Stimulated activated naive CD8-positive, alpha-beta T cell treated with anti-CD3 and anti-CD28 coated beads, Interleukin-15, Interleukin-2, amounts not matched to agents 100 ng/mL and 50 ng/mL, for 24 hours (primary cell): Measurements from ENCODE around the gene NEU4.

ENCODE experiments used
- H3K27ac Mint-ChIP-seq: one replicate; pipeline ENCODE4 v1.8.0; 2021; ENCODE audit warnings: mild to moderate bottlenecking, mixed read lengths
- H3K27me3 Mint-ChIP-seq: one replicate; pipeline ENCODE4 v1.8.0; 2021; ENCODE audit warnings: mixed read lengths
- H3K36me3 Mint-ChIP-seq: one replicate; pipeline ENCODE4 v1.8.0; 2021; ENCODE audit warnings: low read depth, mixed read lengths
- H3K4me1 Mint-ChIP-seq: one replicate; pipeline ENCODE4 v1.8.0; 2021; ENCODE audit warnings: low read depth, mixed read lengths
- H3K4me3 Mint-ChIP-seq: one replicate; pipeline ENCODE4 v1.8.0; 2021; ENCODE audit warnings: mild to moderate bottlenecking, mixed read lengths
- H3K9me3 Mint-ChIP-seq: one replicate; pipeline ENCODE4 v1.8.0; 2021; ENCODE audit warnings: mixed read lengths

The NEU4 gene

GRCh38 chr2:241854342-241855244 lies 45.6 kb downstream of the NEU4 start:
- H3K9me3 Mint-ChIP-seq = no peaks in the 10 kb centered on the region
- no peaks in the 10 kb centered on the region for H3K27me3 Mint-ChIP-seq
- no peak overlapping the region for H3K4me3 Mint-ChIP-seq
- no peak overlapping the region for H3K27ac Mint-ChIP-seq
- peaks cover 21% of the 10 kb centered on the region for H3K4me1 Mint-ChIP-seq
- H3K36me3 Mint-ChIP-seq = peaks cover 13% of the 10 kb centered on the region

DNA sequence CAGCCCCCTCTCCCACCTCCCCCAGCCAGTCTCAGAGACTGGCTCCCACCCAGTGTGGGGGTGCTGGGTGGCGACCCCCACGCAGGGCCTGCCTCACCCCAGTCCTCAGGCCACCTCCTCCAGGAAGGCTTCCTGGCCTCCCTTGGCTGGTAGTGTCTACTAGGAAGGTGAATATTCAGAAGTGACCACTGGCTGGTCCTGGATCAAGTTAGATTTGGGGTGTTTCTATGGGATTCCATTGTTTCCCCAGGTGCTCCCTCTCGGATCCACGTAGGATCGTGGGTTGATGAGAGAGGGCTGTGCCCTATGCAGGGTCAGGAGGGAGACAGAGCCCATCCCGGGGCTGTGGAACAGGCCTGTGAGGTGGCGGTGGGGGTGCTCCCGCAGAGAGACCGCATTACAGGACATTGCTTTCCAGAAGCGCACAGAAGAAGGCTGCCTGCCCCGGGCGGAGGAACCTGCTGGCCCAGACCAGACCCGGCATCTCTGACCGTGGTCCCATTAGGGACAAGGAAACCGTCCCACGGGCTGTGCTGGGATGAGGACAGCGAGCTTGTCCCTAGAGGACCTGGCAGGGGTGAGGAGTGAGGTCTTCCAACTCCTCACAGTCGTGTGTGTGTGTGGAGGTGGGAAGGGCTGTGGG lies 46.4 kb downstream of the NEU4 start:
- Mint-ChIP-seq H3K9me3 (no peaks in the 10 kb centered on the region), H3K27ac (peak overlapping the region; percentile 31), H3K27me3 (no peaks in the 10 kb centered on the region), H3K4me3 (peak overlapping the region; percentile 88), H3K4me1 (peaks cover 26% of the 10 kb centered on the region), H3K36me3 (peaks cover 13% of the 10 kb centered on the region)

DNA sequence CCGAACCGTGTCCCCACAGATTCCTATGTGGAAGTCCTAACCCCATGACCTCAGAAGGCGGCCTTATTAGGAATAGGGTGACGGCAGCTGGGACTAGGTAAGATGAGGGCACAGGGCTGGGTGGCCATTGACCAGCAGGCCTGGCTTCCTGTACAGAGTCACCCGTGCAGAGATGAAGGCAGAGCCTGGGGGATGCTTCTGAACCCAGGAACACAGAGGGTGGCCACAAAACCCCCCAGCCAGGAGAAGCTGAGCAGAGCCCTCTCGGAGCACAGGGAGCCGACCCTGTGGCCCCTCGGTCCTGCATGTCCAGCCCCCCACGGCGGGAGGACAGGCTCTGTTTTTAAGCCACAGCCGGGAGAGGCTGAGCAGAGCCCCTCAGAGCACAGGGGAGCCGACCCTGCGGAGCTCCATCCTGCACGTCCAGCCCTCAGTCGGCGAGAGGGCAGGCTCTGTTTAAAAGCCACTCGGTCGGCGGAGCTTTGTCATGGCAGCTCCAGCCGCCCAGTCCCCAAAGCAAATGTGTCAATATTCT lies 47.0 kb downstream of the NEU4 start:
- Mint-ChIP-seq H3K9me3 (no peaks in the 10 kb centered on the region), H3K4me3 (peak overlapping the region; percentile 88), H3K36me3 (peaks cover 13% of the 10 kb centered on the region), H3K27me3 (no peaks in the 10 kb centered on the region), H3K27ac (peak overlapping the region; percentile 68), H3K4me1 (peaks cover 32% of the 10 kb centered on the region)

GRCh38 chr2:241857041-241857541 lies 48.1 kb downstream of the NEU4 start:
- Mint-ChIP-seq H3K4me1 (peaks cover 43% of the 10 kb centered on the region), H3K9me3 (no peaks in the 10 kb centered on the region), H3K27ac (peak overlapping the region; percentile 68), H3K36me3 (peaks cover 14% of the 10 kb centered on the region), H3K27me3 (peaks cover 4% of the 10 kb centered on the region), H3K4me3 (peak overlapping the region; percentile 88)

DNA sequence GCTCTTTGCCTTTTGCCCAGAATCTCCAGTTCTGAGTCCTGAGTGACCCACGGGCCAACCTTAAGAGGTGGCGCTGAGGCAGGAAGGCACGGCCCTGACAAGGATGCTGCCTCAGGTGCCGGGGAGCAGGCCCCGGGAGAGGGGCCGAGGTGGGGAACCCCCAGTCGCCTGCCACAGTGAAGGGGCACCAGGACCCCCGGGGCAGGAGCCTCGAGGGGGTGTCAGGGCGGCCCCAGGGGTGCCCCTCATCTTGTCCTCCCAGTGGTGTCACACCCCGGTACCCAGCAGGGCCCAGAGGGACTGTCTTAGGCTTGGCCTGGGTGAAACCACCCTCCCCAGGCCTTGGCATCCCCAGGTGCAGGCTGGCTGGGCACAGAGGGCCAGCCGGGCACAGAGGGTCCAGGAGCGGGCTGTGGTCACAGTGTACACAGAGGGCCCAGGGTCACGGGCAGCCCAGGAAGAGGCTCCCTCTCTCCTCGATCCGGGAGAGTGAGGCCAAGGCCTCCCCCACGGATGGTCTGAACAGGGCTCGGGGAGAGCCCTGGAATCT lies 48.7 kb downstream of the NEU4 start:
- H3K27ac Mint-ChIP-seq = peak overlapping the region; percentile 78
- peaks cover 14% of the 10 kb centered on the region for H3K36me3 Mint-ChIP-seq
- H3K4me1 Mint-ChIP-seq = peaks cover 49% of the 10 kb centered on the region
- peak overlapping the region; percentile 88 for H3K4me3 Mint-ChIP-seq
- no peaks in the 10 kb centered on the region for H3K9me3 Mint-ChIP-seq
- peaks cover 4% of the 10 kb centered on the region for H3K27me3 Mint-ChIP-seq

DNA sequence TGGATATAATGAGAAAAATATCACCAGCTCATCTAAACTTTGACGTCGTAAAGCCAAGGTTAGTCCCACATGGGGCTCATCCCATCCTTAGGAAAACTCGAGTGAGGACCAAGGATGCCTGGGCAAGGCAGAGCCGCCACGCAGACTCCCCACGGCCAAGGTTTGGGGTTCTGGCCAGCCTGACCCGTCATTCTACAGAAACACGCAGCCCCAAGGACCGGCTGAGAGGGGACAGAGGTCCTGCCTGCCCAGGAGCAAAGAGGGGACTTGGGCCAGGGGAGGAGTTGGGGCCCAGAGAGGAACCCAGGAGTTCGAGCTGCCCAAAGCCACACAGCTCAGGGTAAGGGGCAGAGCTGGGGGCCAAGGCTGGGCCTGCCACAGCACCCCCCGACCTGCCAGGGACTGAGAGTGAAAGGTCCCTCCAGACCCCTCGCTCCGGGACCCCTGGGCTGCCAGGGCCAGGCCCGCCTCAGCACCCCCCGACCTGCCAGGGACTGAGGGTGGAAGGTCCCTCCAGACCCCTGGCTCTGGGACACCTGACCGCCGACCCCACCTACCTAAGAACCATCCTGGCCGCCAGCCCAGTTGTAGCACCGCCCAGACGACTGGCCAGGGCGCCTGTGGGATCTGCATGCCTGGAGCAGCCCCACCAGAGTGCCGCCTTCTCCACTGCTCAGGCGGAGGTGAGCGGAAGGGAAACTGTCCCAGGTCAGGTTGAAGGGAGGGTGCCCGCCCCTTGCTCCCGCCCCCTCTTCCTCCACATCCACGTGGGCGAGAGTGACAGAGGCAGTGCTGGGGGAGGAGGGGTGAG lies 49.4 kb downstream of the NEU4 start, which contains the start of gene PDCD1:
TSS of gene PDCD1 (minus strand) at position 689 of the 811 bp plus-strand sequence. CDS start at position 633, 56 bp downstream.
- Mint-ChIP-seq H3K27ac (peak within 1 kb of the TSS; percentile 98), H3K9me3 (no peaks in the 10 kb centered on the region), H3K27me3 (peaks cover 4% of the 10 kb centered on the region), H3K4me1 (peaks cover 57% of the 10 kb centered on the region), H3K36me3 (peaks cover 14% of the 10 kb centered on the region), H3K4me3 (peak within 1 kb of the TSS; percentile 88)

DNA sequence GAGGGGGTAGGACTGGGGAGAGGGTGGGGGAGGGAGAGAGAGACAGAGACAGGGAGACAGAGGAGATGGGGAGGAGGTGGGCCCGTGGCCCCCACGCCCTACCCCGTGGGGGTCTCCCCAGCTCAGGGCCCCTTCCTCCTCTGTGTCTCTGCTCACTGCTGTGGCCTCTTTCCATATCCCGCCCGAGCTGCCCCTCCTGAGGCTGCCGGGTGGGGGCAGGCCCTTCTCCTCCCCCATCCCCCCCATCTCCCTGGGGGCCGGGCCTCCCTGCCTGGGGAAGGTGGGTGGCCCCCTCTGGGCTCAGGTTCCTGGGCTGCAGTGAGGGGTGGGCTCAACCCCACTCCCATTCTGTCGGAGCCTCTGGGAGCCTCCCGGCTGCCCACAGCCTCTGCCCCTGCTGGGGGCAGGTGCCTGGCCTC lies 50.0 kb downstream of the NEU4 start:
- peak overlapping the region; percentile 98 for H3K27ac Mint-ChIP-seq
- peak overlapping the region; percentile 88 for H3K4me3 Mint-ChIP-seq
- peaks cover 1% of the 10 kb centered on the region for H3K9me3 Mint-ChIP-seq
- H3K4me1 Mint-ChIP-seq = peaks cover 63% of the 10 kb centered on the region
- H3K27me3 Mint-ChIP-seq = peaks cover 6% of the 10 kb centered on the region
- peaks cover 16% of the 10 kb centered on the region for H3K36me3 Mint-ChIP-seq

GRCh38 chr2:241859436-241860183 lies 50.6 kb downstream of the NEU4 start:
- peaks cover 12% of the 10 kb centered on the region for H3K27me3 Mint-ChIP-seq
- peak overlapping the region; percentile 98 for H3K27ac Mint-ChIP-seq
- H3K4me1 Mint-ChIP-seq = peaks cover 69% of the 10 kb centered on the region
- H3K9me3 Mint-ChIP-seq = peaks cover 7% of the 10 kb centered on the region
- peak overlapping the region; percentile 88 for H3K4me3 Mint-ChIP-seq
- H3K36me3 Mint-ChIP-seq = peaks cover 21% of the 10 kb centered on the region

DNA sequence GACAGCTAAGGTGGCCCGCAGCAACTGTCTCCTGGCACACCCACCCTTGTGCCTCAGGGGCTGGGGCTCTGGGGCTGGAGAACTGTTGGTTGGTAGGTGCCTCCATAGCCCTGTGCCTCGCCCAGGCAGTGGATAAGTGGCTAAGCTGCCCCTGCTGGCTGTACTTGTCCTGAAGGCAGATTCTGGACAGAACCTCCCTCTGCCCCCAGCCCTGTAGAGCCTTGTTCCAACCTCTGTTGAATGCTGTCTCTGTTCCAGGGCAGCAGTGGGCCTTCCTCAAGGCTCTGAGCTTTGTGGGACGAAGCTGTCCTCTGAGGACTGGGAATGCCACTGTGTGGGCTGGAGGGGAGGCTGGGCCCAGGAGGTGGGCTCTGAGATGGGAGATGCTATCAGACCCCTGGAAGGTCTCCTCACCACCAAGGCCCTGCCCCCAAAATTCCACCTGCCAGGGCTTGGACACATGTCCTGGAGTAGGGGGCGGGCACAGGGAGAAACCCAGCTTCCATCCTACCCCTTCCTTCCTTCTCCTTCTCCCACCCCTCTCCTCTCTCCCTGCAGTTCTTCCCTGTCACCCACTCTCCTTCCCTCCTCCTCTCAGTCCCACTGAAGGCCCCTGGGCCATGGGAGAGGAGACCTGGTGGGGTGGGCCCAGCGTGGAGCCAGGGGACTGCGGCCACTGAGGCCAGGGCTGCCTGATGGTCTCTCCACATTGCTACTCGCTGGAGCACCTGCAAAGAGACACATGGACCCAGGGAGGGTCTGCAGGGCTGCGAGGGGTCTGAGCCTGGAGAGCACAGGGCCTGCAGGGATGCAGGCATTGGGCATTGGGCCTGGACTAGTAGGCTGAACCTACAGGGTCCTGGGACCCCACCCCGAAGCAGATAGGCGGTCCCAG lies 51.4 kb downstream of the NEU4 start:
- peaks cover 13% of the 10 kb centered on the region for H3K9me3 Mint-ChIP-seq
- peak overlapping the region; percentile 50 for H3K4me3 Mint-ChIP-seq
- peaks cover 29% of the 10 kb centered on the region for H3K36me3 Mint-ChIP-seq
- peaks cover 77% of the 10 kb centered on the region for H3K4me1 Mint-ChIP-seq
- peaks cover 20% of the 10 kb centered on the region for H3K27me3 Mint-ChIP-seq
- peak overlapping the region; percentile 98 for H3K27ac Mint-ChIP-seq

- Mint-ChIP-seq H3K27me3 (peaks cover 25% of the 10 kb centered on the region), H3K36me3 (peaks cover 28% of the 10 kb centered on the region), H3K9me3 (peaks cover 13% of the 10 kb centered on the region), H3K4me1 (peaks cover 78% of the 10 kb centered on the region), H3K27ac (peak overlapping the region; percentile 98), H3K4me3 (peak overlapping the region; percentile 50)
These were observed 52.3 kb downstream of the NEU4 start for GRCh38 chr2:241861264-241861663.

DNA sequence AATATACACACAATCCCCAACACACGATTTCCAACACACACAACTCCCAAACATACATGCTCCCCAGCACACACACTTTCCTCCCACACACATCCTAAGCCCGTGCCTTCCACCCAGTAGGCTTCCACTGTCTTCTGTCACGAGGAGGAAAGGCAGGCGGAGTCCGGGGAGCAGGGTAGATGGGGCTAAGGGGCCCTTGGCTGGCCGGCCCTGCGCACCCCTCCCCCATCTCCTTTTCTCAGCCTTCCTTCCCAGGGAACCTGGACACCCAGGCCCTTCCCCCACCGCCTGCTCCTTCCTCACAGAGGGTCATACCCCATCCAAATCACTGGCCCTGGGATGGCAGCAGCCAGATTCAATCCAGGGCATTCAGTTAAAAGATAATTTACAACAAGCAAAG lies 53.1 kb downstream of the NEU4 start:
- peak overlapping the region; percentile 50 for H3K4me3 Mint-ChIP-seq
- H3K9me3 Mint-ChIP-seq = peaks cover 13% of the 10 kb centered on the region
- H3K27me3 Mint-ChIP-seq = peaks cover 25% of the 10 kb centered on the region
- peaks cover 20% of the 10 kb centered on the region for H3K36me3 Mint-ChIP-seq
- H3K4me1 Mint-ChIP-seq = peaks cover 70% of the 10 kb centered on the region
- peak overlapping the region; percentile 98 for H3K27ac Mint-ChIP-seq

DNA sequence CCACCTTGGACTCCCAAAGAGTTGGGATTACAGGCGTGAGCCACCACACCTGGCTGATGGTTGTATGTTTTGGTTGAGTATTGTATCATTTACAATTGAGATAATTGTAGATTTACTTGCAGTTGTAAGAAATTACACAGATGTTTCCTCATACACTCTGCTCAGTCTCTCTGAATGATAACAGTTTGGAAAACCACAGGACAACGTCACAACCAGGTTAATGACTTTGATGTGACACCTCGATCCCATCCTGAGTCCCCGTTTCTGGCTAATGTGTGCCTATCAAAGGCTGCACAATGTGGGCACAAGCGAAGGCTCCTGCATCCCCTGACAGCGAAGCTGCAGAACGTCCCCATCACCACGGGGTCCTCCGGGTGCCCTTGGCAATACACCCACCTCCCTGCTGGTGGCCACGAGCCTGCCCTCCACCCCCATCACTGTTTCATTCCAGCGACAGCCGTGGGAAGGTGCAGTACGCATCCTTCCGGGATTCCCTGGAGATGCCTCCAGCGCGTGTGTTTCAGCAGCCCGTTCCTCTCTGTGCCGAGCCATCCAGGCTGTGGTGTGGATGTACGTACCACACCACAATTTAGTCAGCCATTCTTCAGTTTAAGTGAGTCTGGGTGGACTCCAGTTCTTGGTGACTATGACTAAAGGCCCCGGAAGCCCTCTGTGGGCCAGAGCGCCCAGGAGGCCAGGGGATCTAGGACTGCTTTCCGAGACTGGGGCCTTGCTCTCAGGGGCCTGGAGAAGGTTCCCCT lies 54.0 kb downstream of the NEU4 start:
- Mint-ChIP-seq H3K36me3 (peaks cover 20% of the 10 kb centered on the region), H3K27ac (peak overlapping the region; percentile 94), H3K9me3 (peaks cover 13% of the 10 kb centered on the region), H3K27me3 (peaks cover 25% of the 10 kb centered on the region), H3K4me3 (peak overlapping the region; percentile 75), H3K4me1 (peaks cover 76% of the 10 kb centered on the region)
